ELR (cell line): Measurements from ENCODE around the gene C5orf52.
A peak's percentile ranks its signal among the peaks of the same experiment; 100 is the strongest.
"Not testable (repeated sequence)": the region's sequence is repeated elsewhere in the genome, so short reads cannot be mapped to it uniquely, and the experiment has no call there.

Source experiments
- DNase-seq: peaks from one replicate; pipeline ENCODE4 v3.0.0-alpha.2; 2015; ENCODE audit warnings: low read depth

C5orf52 gene

GRCh38 chr5:157670662-157671591, at the start of gene C5orf52:
C5orf52 (plus strand) TSS chr5:157671533; CDS start chr5:157671615, 82 bp downstream.
- DNase-seq = peak; percentile 58

GRCh38 chr5:157624144-157624543, 47.2 kb upstream of the C5orf52 start:
- DNase-seq = no peak

- no peak for DNase-seq
Observed at GRCh38 chr5:157626831-157627230, 44.5 kb upstream of the C5orf52 start.

- DNase-seq = no peak
Observed at GRCh38 chr5:157630341-157630740, 41.0 kb upstream of the C5orf52 start.

GRCh38 chr5:157640406-157641066, 30.8 kb upstream of the C5orf52 start:
- no peak for DNase-seq

- DNase-seq = no peak
Observed at GRCh38 chr5:157648275-157648990, 22.9 kb upstream of the C5orf52 start.

- DNase-seq = no peak
Observed at GRCh38 chr5:157649101-157649500, 22.2 kb upstream of the C5orf52 start.

DNA sequence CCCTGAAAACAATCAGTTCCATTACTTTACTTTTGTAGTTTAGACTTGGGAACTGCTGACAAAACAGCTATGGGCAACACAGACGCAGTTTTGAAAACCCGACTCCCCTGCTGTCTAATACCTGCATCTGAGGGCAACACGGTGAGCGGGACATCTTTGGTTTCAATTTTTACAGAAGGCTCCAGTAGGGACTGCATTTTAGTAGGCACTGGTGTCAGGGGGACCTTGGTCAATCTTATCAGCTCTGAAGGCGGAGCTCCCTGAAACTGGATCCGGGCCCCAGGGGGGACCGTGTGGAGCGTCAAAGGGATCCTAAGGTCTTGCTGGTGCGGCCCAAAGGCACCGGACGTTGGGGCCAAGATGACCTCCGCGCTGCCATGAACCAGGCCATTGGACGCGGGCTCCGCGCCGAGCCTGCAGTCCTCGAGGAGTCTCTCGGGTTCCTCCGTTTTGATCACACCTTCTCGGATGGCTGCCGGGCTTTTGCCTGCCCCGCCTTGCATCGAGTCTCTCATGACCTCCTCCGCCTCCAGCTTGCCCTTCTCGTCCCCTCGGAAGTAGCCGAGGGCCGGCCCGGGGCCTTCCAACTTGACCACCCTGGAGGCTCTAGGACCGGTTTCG, 20.2 kb upstream of the C5orf52 start:
- DNase-seq = no peak

- no peak for DNase-seq
Observed at GRCh38 chr5:157651623-157652376, 19.5 kb upstream of the C5orf52 start.

GRCh38 chr5:157652377-157652692, 19.0 kb upstream of the C5orf52 start, which contains the start of gene SOX30:
SOX30 (minus strand) TSS chr5:157652438; CDS start chr5:157652078, 360 bp downstream.
- DNase-seq = no peak

DNA sequence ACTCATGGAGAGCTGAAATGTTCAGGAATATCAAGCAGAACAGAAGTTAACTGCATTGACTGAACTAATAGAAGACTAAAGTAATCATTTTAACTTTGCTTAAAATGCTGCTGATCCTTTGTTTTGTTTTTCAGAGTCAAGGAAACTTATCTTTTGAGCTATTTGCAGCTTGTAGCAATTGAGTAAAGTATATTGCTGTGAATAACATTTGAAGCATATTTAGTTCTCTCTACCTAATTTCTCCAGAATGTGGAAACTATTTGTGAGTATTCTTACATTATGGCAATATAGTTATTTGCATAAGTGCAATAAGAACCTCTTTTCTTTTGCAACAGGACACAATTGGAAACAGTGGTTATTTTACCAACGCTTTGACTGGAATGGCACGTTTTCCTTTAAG, 13.8 kb upstream of the C5orf52 start:
- DNase-seq = no peak

GRCh38 chr5:157658893-157659292, 12.4 kb upstream of the C5orf52 start:
- DNase-seq = no peak

DNA sequence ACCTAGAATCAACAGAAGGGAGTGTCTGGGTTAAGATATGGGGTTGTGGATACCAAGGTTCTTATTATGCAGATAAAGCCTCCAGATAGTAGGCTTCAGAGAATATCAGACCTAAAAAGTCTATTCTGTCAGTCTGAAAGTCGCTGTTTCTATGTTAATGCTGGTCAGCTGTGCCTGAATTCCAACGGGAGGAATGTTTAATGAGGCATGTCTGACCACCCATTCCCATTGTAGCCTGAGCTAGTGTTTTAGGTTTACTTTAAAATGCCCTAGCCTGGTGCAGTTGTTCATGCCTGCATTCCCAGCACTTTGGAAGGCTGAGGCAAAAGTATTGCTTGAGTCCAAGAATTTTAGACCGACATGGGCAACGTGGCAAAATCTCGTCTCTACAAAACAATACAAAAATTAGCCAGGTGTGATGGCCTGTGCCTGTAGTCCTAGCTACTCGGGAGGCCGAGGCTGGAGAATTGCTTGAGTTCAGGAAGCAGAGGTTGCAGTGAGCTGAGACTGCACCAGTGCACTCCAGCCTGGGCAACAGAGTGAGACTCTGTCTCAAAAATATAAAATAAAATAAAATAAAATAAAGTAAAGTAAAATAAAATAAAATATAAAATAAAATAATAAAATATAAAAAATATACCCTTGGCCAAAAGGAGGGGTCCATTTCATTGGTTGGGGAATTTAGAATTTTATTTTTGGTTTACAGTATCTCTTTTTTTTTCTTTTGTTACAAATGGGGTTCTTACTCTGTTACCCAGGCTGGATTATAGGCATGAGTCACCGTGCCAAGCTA, 11.3 kb upstream of the C5orf52 start:
- no peak for DNase-seq

GRCh38 chr5:157665467-157666070, 5.8 kb upstream of the C5orf52 start:
- peak; percentile 89 for DNase-seq

DNA sequence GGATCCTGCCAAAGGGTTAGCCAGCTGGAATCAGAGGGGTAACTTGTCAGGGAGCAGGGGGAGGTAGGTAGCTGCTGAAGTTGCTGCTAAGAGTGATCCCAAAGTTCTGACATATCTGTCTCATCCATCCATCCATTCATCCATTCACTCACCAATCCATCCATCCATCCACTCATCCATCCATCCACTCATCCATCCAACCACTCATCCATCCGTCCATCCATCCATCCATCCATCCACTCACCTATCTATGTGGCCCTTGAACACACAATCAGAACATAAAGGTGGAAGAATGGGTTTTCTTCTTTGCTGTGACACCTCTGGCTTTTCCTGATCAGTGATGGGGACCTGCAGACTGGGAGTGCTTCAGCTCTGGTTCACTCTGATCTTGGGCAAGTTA, 3.0 kb upstream of the C5orf52 start:
- no peak for DNase-seq

DNA sequence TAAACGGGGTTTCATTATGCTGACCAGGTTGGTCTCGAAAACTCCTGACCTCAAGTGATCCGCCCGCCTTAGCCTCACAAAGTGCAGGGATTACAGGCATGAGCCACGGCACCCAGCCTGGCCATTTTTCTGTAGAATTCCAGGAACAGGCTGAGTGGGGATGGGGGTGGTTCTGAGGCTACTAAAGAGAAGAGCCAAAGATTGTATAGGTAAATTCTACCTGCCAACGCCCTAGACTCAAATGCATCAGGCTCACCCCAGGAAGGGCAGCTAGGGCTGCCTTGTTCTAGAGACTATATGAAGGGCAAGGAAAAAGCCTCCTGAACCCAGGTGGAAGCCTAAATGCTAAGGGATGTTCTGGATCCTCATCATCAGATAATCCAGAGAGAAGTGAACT, 1.6 kb upstream of the C5orf52 start:
- DNase-seq = no peak

DNA sequence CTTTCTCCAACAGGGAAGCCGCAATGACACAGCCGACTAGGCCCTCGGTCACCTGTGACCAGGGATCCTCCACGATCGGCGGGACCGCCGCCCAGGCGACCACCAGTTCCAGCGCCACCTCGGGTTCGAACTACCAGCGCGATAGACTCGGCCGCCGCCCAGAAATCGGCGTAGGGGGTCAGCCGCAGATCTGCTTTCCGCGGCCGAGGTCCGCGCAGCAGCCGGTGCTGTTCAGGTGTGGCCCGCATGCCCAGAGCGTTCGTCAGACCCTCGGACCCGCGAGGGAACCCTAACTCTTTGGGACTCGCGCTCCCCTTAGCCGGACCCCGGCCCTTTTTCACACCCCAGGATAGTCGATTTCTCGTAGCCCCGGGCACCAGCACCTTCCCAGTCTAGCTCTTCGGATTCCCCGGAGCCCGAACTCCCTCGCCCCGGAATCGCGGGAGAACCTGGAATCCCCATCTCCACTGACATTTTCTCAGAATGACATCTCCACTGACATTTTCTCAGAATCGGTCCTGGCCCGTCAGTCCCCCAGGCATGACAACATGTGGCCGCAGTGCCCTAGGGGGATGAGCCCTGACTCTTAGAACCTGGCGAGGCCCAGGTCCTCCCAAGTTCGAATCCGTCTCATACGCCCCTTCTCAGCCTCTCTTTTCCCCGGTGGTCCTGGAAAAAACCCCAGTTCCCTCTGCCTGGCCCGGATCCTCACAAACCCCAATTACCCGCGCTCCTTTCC, 428 bp downstream of the C5orf52 start:
- DNase-seq = no peak

- DNase-seq = no peak
Observed at GRCh38 chr5:157672976-157673375, 1.6 kb downstream of the C5orf52 start.

DNA sequence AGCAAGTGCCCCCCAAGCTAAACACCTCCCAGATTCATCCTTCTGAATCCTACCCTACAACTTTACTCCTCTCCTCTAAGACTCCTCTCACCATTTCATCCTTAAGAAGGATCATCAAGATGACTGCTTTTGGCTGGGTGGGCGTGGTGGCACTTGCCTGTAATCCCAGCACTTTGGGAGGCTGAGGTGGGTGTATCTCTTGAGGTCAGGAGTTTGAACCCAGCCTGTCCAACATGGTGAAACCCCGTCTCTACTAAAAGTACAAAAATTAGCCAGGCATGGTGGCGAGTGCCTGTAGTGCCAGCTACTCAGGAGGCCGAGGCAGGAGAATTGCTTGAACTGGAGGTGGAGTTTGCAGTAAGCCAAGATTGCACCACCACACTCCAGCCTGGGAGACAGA, 3.0 kb downstream of the C5orf52 start:
- DNase-seq = not testable (repeated sequence)

- no peak for DNase-seq
Observed at GRCh38 chr5:157677931-157678330, 6.6 kb downstream of the C5orf52 start.
